ENCODE measurements around the gene C6orf120. TPM values are rescaled to one million over a fixed set of nuclear protein-coding genes. Genes with fewer than 3 reads are reported as not detected.

C6orf120 gene
- polyA plus RNA-seq, 2 of the 4 experiments (the other 2 are of a cell fraction) = 13.1 to 14.8 TPM

DNA sequence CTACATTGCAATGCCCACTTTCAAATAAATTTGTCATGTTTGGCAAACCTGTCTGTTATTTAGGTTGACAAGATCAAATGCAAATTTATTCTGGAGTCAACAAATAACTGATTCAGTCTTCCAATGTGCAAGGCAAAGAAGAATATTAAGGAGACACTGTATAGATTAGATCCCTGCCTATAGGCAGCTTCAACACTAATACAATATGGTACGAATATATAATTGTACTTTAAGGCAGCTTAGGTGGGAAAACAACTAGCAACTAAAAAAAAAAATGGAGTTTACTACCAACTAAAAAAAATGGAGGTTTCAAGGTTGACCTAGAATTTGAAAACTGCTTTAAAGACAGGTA, 24.1 kb downstream of the C6orf120 start:
- FAIRE-seq (no peak), ATAC-seq (no peak), DNase-seq (ENCODE audit: low read depth in 1 of 2, low spot score in 1 of 2) (no peak)
- CTCF ChIA-PET = interaction anchor here (1.1 kb wide), 1 partner anchor 769 kb away, joined by 3 read pairs; no protein-coding TSS in a partner anchor
- H3K4me3 ChIP-seq = no peak overlapping the region
- POLR2A ChIA-PET = interaction anchor here (1.2 kb wide), 1 partner anchor 26 kb away, joined by 7 read pairs; the partner anchor contains the start of genes DYNLT2 and ERMARD
- TF ChIP-seq FOXS1 (CRISPR knock-in tag; IDR thresholded peaks at IDR 0.05) (no peak), ZC3H11A (IDR thresholded peaks at IDR 0.05) (no peak), JUN (IDR thresholded peaks at IDR 0.05) (no peak), NPAS2 (CRISPR knock-in tag; IDR thresholded peaks at IDR 0.05; ENCODE audit: borderline replicate concordance) (no peak), HEYL (CRISPR knock-in tag; IDR thresholded peaks at IDR 0.05) (no peak), MAFK (IDR thresholded peaks at IDR 0.05; ENCODE audit: partially characterized antibody) (no peak), CHD2 (IDR thresholded peaks at IDR 0.05; ENCODE audit: low read length, partially characterized antibody) (no peak), CHD4 (IDR thresholded peaks at IDR 0.05; ENCODE audit: borderline replicate concordance) (no peak), ZSCAN20 (CRISPR knock-in tag; IDR thresholded peaks at IDR 0.05) (no peak), FOSL2 (IDR thresholded peaks at IDR 0.05) (no peak), FOSL2 (CRISPR knock-in tag; IDR thresholded peaks at IDR 0.05) (no peak), SMC3 (IDR thresholded peaks at IDR 0.05) (no peak), TP53 (CRISPR knock-in tag; IDR thresholded peaks at IDR 0.05) (no peak), PHF8 (IDR thresholded peaks at IDR 0.05; ENCODE audit: borderline replicate concordance, low read depth) (no peak), NR3C1 (IDR thresholded peaks at IDR 0.05) (no peak), RARB (CRISPR knock-in tag; IDR thresholded peaks at IDR 0.05) (no peak), MAZ (IDR thresholded peaks at IDR 0.05; ENCODE audit: borderline replicate concordance, low read depth, low read length) (no peak)
- TF ChIP-seq, protein P1, sequence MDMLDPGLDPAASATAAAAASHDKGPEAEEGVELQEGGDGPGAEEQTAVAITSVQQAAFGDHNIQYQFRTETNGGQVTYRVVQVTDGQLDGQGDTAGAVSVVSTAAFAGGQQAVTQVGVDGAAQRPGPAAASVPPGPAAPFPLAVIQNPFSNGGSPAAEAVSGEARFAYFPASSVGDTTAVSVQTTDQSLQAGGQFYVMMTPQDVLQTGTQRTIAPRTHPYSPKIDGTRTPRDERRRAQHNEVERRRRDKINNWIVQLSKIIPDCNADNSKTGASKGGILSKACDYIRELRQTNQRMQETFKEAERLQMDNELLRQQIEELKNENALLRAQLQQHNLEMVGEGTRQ (IDR thresholded peaks at IDR 0.05) = no peak
- TF ChIP-seq, protein P2, sequence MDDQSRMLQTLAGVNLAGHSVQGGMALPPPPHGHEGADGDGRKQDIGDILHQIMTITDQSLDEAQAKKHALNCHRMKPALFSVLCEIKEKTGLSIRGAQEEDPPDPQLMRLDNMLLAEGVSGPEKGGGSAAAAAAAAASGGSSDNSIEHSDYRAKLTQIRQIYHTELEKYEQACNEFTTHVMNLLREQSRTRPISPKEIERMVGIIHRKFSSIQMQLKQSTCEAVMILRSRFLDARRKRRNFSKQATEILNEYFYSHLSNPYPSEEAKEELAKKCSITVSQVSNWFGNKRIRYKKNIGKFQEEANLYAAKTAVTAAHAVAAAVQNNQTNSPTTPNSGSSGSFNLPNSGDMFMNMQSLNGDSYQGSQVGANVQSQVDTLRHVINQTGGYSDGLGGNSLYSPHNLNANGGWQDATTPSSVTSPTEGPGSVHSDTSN (IDR thresholded peaks at IDR 0.05) = no peak
- TF ChIP-seq, protein P3, sequence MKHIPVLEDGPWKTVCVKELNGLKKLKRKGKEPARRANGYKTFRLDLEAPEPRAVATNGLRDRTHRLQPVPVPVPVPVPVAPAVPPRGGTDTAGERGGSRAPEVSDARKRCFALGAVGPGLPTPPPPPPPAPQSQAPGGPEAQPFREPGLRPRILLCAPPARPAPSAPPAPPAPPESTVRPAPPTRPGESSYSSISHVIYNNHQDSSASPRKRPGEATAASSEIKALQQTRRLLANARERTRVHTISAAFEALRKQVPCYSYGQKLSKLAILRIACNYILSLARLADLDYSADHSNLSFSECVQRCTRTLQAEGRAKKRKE (CRISPR knock-in tag; IDR thresholded peaks at IDR 0.05; ENCODE audit: low read depth) = no peak
- TF ChIP-seq, protein P4, sequence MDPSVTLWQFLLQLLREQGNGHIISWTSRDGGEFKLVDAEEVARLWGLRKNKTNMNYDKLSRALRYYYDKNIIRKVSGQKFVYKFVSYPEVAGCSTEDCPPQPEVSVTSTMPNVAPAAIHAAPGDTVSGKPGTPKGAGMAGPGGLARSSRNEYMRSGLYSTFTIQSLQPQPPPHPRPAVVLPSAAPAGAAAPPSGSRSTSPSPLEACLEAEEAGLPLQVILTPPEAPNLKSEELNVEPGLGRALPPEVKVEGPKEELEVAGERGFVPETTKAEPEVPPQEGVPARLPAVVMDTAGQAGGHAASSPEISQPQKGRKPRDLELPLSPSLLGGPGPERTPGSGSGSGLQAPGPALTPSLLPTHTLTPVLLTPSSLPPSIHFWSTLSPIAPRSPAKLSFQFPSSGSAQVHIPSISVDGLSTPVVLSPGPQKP (IDR thresholded peaks at IDR 0.05; ENCODE audit: low read depth, low read length) = no peak
- H3K4me1 ChIP-seq = peaks cover 18% of the 10 kb centered on the region
- 71% methylated on average over 1 of the region's 1 CpG for WGBS (ENCODE audit: missing lambda C conversion rate)
- H3K27ac ChIP-seq = no peak overlapping the region
- no peaks in the 10 kb centered on the region for H3K9me3 ChIP-seq
- no peak overlapping the region; the same call in 2 of the 3 replicates for H3K4me2 ChIP-seq

DNA sequence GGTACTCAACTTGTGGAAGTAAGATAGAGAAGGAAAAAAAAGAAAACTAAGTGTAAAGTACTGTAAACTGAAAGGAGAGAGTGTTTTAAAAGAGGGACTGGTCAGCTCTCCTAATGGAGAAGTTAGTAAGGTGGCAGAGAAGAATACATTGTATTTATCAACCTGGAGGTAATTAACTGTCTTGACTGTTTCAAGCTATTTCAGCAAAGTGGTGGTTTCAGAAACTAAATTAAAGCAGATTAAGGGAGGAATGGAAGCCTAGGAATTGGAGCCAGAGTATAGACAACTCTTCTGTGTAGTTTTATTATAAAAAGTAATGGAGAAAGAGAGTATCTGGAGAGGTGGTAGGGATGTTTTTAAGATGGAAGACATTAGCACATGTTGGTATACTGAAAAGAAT, 25.0 kb downstream of the C6orf120 start:
- no peak for FAIRE-seq
- Histone ChIP-seq H3K4me3 (no peak overlapping the region), H3K9me3 (no peaks in the 10 kb centered on the region), H3K4me2 (no peak overlapping the region), H3K4me1 (peaks cover 9% of the 10 kb centered on the region), H3K27ac (no peak overlapping the region)
- ChIA-PET POLR2A (no interaction called here), CTCF (no interaction called here)
- no peak for TF ChIP-seq RAD21 (conservative IDR thresholded peaks at IDR 0.05 in 1 of 2, IDR thresholded peaks at IDR 0.05 in 1 of 2)
- TF ChIP-seq BHLHE40 (IDR thresholded peaks at IDR 0.05; ENCODE audit: low read depth, low read length) = no peak
- no peak for TF ChIP-seq HOXB13 (CRISPR knock-in tag; IDR thresholded peaks at IDR 0.05; ENCODE audit: low read depth)
- TF ChIP-seq, protein P4 (IDR thresholded peaks at IDR 0.05; ENCODE audit: low read depth, low read length) = no peak
- TF ChIP-seq HOXB5 (CRISPR knock-in tag; IDR thresholded peaks at IDR 0.05) = no peak
- TF ChIP-seq CHD4 (IDR thresholded peaks at IDR 0.05; ENCODE audit: borderline replicate concordance) = no peak
- TF ChIP-seq, protein P5, sequence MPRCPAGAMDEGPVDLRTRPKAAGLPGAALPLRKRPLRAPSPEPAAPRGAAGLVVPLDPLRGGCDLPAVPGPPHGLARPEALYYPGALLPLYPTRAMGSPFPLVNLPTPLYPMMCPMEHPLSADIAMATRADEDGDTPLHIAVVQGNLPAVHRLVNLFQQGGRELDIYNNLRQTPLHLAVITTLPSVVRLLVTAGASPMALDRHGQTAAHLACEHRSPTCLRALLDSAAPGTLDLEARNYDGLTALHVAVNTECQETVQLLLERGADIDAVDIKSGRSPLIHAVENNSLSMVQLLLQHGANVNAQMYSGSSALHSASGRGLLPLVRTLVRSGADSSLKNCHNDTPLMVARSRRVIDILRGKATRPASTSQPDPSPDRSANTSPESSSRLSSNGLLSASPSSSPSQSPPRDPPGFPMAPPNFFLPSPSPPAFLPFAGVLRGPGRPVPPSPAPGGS (IDR thresholded peaks at IDR 0.05) = no peak
- no peak for TF ChIP-seq RNF2 (IDR thresholded peaks at IDR 0.05; ENCODE audit: borderline replicate concordance, low read depth)
- TF ChIP-seq EP300 (IDR thresholded peaks at IDR 0.05) = no peak
- no peak for TF ChIP-seq POLR2AphosphoS2 (conservative IDR thresholded peaks at IDR 0.05; ENCODE audit: low read length)
- TF ChIP-seq, protein P1 (IDR thresholded peaks at IDR 0.05) = no peak
- no peak for TF ChIP-seq GATA3 (IDR thresholded peaks at IDR 0.05; ENCODE audit: borderline replicate concordance)
- TF ChIP-seq RCOR1 (IDR thresholded peaks at IDR 0.05; ENCODE audit: low read depth, low read length) = no peak
- TF ChIP-seq RARB (CRISPR knock-in tag; IDR thresholded peaks at IDR 0.05) = no peak
- ATAC-seq = no peak
- no peak for DNase-seq (ENCODE audit: low read depth in 1 of 2, low spot score in 1 of 2)
